ENCODE results near the gene CLEC2A.

CLEC2A gene

GRCh38 chr12:9947674-9948073 lies 15.5 kb upstream of the CLEC2A start (continued):
- TF ChIP-seq TSHZ2 (CRISPR knock-in tag; IDR thresholded peaks at IDR 0.05) (no peak), ZNF8 (CRISPR knock-in tag; IDR thresholded peaks at IDR 0.05) (no peak), CSDC2 (CRISPR knock-in tag; IDR thresholded peaks at IDR 0.05) (no peak), ZFP3 (CRISPR knock-in tag; IDR thresholded peaks at IDR 0.05) (no peak), RARB (CRISPR knock-in tag; IDR thresholded peaks at IDR 0.05) (no peak), ZNF70 (CRISPR knock-in tag; IDR thresholded peaks at IDR 0.05) (no peak)

- no peak for ATAC-seq
- TF ChIP-seq PPARA (CRISPR knock-in tag; IDR thresholded peaks at IDR 0.05; ENCODE audit: borderline replicate concordance) (no peak), CSRNP3 (CRISPR knock-in tag; IDR thresholded peaks at IDR 0.05) (no peak), TSHZ2 (CRISPR knock-in tag; IDR thresholded peaks at IDR 0.05) (no peak), ZC3H10 (CRISPR knock-in tag; IDR thresholded peaks at IDR 0.05) (no peak), OSR1 (CRISPR knock-in tag; IDR thresholded peaks at IDR 0.05) (no peak), CSDC2 (CRISPR knock-in tag; IDR thresholded peaks at IDR 0.05) (no peak), BACH2 (CRISPR knock-in tag; IDR thresholded peaks at IDR 0.05; ENCODE audit: borderline replicate concordance) (no peak), ZFP30 (CRISPR knock-in tag; IDR thresholded peaks at IDR 0.05) (no peak), ZFP3 (CRISPR knock-in tag; IDR thresholded peaks at IDR 0.05) (no peak), POU6F1 (CRISPR knock-in tag; IDR thresholded peaks at IDR 0.05; ENCODE audit: borderline replicate concordance, low read depth) (no peak)
Measured at GRCh38 chr12:9944391-9944790, 12.2 kb upstream of the CLEC2A start.

GRCh38 chr12:9943240-9943639 lies 11.1 kb upstream of the CLEC2A start:
- no peak for TF ChIP-seq ZFP30 (CRISPR knock-in tag; IDR thresholded peaks at IDR 0.05)
- no peak for TF ChIP-seq ESRRG (CRISPR knock-in tag; IDR thresholded peaks at IDR 0.05)
- TF ChIP-seq ZNF8 (CRISPR knock-in tag; IDR thresholded peaks at IDR 0.05), result no peak
- TF ChIP-seq CSDC2 (CRISPR knock-in tag; IDR thresholded peaks at IDR 0.05), result no peak
- no peak for TF ChIP-seq PATZ1 (CRISPR knock-in tag; IDR thresholded peaks at IDR 0.05; ENCODE audit: borderline replicate concordance)
- no peak for TF ChIP-seq SNAI2 (CRISPR knock-in tag; IDR thresholded peaks at IDR 0.05)
- no peak for TF ChIP-seq POU6F1 (CRISPR knock-in tag; IDR thresholded peaks at IDR 0.05; ENCODE audit: borderline replicate concordance, low read depth)
- no peak for TF ChIP-seq PPARA (CRISPR knock-in tag; IDR thresholded peaks at IDR 0.05; ENCODE audit: borderline replicate concordance)
- TF ChIP-seq ISL1 (CRISPR knock-in tag; IDR thresholded peaks at IDR 0.05), result no peak
- TF ChIP-seq ZNF70 (CRISPR knock-in tag; IDR thresholded peaks at IDR 0.05), result no peak
- TF ChIP-seq CREB5 (CRISPR knock-in tag; IDR thresholded peaks at IDR 0.05; ENCODE audit: low read depth), result no peak
- TF ChIP-seq BACH2 (CRISPR knock-in tag; IDR thresholded peaks at IDR 0.05; ENCODE audit: borderline replicate concordance), result no peak
- TF ChIP-seq ZFP3 (CRISPR knock-in tag; IDR thresholded peaks at IDR 0.05), result no peak
- TF ChIP-seq TSHZ2 (CRISPR knock-in tag; IDR thresholded peaks at IDR 0.05), result no peak
- TF ChIP-seq TOX (CRISPR knock-in tag; IDR thresholded peaks at IDR 0.05; ENCODE audit: borderline replicate concordance), result no peak
- TF ChIP-seq OSR1 (CRISPR knock-in tag; IDR thresholded peaks at IDR 0.05), result no peak
- no peak for ATAC-seq
